Activated naive CD8-positive, alpha-beta T cell treated with anti-CD3 and anti-CD28 coated beads, Interleukin-2, amount 50 U/mL, for 16 hours (primary cell): ENCODE data around the gene KRT86.
"Not testable (repeated sequence)": the region's sequence is repeated elsewhere in the genome, so short reads cannot be mapped to it uniquely, and the experiment has no call there.

Experiments used
- DNase-seq: peaks from one replicate; pipeline ENCODE4 v3.0.0-alpha.2; 2020; ENCODE audit warnings: low read depth, low spot score

KRT86 gene

GRCh38 chr12:52238916-52239646 is 35.4 kb upstream of the KRT86 start:
- no peak for DNase-seq

GRCh38 chr12:52239767-52240166 is 34.7 kb upstream of the KRT86 start:
- DNase-seq = no peak

GRCh38 chr12:52240247-52240646 is 34.2 kb upstream of the KRT86 start:
- not testable (repeated sequence) for DNase-seq

- no peak for DNase-seq
Observed at GRCh38 chr12:52241205-52241842, 33.1 kb upstream of the KRT86 start.

GRCh38 chr12:52242442-52243258 is 31.8 kb upstream of the KRT86 start:
- no peak for DNase-seq

- DNase-seq = no peak
Observed at GRCh38 chr12:52243259-52243855, 31.1 kb upstream of the KRT86 start.

GRCh38 chr12:52243856-52244614 is 30.4 kb upstream of the KRT86 start:
- DNase-seq = peak; percentile 52

- no peak for DNase-seq
Observed at GRCh38 chr12:52244615-52244994, 29.8 kb upstream of the KRT86 start.

GRCh38 chr12:52245259-52245961 is 29.0 kb upstream of the KRT86 start:
- DNase-seq = no peak

- no peak for DNase-seq
Observed at GRCh38 chr12:52245962-52246569, 28.4 kb upstream of the KRT86 start.

GRCh38 chr12:52246720-52247621 is 27.5 kb upstream of the KRT86 start:
- DNase-seq = no peak

GRCh38 chr12:52247622-52248540 is 26.6 kb upstream of the KRT86 start:
- DNase-seq = no peak

- no peak for DNase-seq
Observed at GRCh38 chr12:52248541-52249461, 25.6 kb upstream of the KRT86 start.

- no peak for DNase-seq
Observed at GRCh38 chr12:52249511-52250047, 24.9 kb upstream of the KRT86 start.

GRCh38 chr12:52250048-52250990 is 24.1 kb upstream of the KRT86 start:
- no peak for DNase-seq
